LHCN-M2 (cell line): ENCODE results near the gene CTAG2. TPM values are rescaled to one million over a fixed set of nuclear protein-coding genes. Genes with fewer than 3 reads are reported as not detected.

Experiments used
- total RNA-seq: library from RNA; depleted of rRNA; stranded (reverse); fragments of >200 nt; gene quantifications from 2 replicates; pipeline ENCODE4 v1.2.3, GENCODE V29; 2014; rRNA removed

Gene CTAG2
- total RNA-seq, 1 experiment from 2014 or later = not detected

Other genes starting within 250 kb of the CTAG2 start
- gene DNASE1L1, start 244.3 kb downstream of the CTAG2 start, total RNA-seq = 96.6 and 104 TPM in 2 replicates
- gene TAFAZZIN, start 242.0 kb downstream of the CTAG2 start, total RNA-seq = 28.2 and 159 TPM in 2 replicates
- gene ATP6AP1, start 224.9 kb downstream of the CTAG2 start, total RNA-seq = 48.9 and 50.6 TPM in 2 replicates
- 190 and 218 TPM in 2 replicates for gene GDI1, start 216.4 kb downstream of the CTAG2 start, total RNA-seq
- gene FAM50A, start 209.4 kb downstream of the CTAG2 start, total RNA-seq = 68.0 and 95.9 TPM in 2 replicates
- 7.5 and 9.6 TPM in 2 replicates for gene PLXNA3, start 195.3 kb downstream of the CTAG2 start, total RNA-seq
- 66.8 and 70.1 TPM in 2 replicates for gene LAGE3, start 174.3 kb downstream of the CTAG2 start, total RNA-seq
- gene UBL4A, start 167.0 kb downstream of the CTAG2 start, total RNA-seq = 43.6 and 48.3 TPM in 2 replicates
- 48.8 and 57.7 TPM in 2 replicates for gene SLC10A3, start 162.9 kb downstream of the CTAG2 start, total RNA-seq
- gene FAM3A, start 137.3 kb downstream of the CTAG2 start, total RNA-seq = 46.5 and 47.4 TPM in 2 replicates
- gene G6PD, start 106.7 kb downstream of the CTAG2 start, total RNA-seq = 56.9 and 60.1 TPM in 2 replicates
- 21.5 and 22.4 TPM in 2 replicates for gene IKBKG, start 106.0 kb downstream of the CTAG2 start, total RNA-seq
- not detected in 2 replicates for gene CTAG1A, start 68.4 kb downstream of the CTAG2 start, total RNA-seq
- not detected in 2 replicates for gene CTAG1B, start 34.3 kb downstream of the CTAG2 start, total RNA-seq
- gene GAB3, start 97.5 kb upstream of the CTAG2 start, total RNA-seq = 2.4 and 12.5 TPM in 2 replicates
- 40.5 and 46.2 TPM in 2 replicates for gene DKC1, start 109.3 kb upstream of the CTAG2 start, total RNA-seq
- gene MPP1, start 151.9 kb upstream of the CTAG2 start, total RNA-seq = 23.2 and 27.2 TPM in 2 replicates
- gene SMIM9, start 181.1 kb upstream of the CTAG2 start, total RNA-seq = not detected in 2 replicates
- 2.6 and 3.6 TPM in 2 replicates for gene F8A1, start 232.8 kb upstream of the CTAG2 start, total RNA-seq